Loucy (cell line): ENCODE results near the gene GGT7.

ENCODE experiments used
- H2AFZ ChIP-seq: fragments of 200-600 bp; sonication (generic); 2 replicates; pipeline ENCODE4 v1.6.0; 2016; ENCODE audit warnings: antibody characterized with exemption, mild to moderate bottlenecking, low read length, moderate library complexity
- H3F3A ChIP-seq: fragments of 200-600 bp; 2 replicates; pipeline ENCODE4 v1.6.0; 2016; ENCODE audit warnings: antibody characterized with exemption, low read depth, mild to moderate bottlenecking
- H3K27me3 ChIP-seq: fragments of 200-600 bp; sonication (generic); 2 replicates; pipeline ENCODE4 v1.6.1; 2014; ENCODE audit warnings: low read length, mild to moderate bottlenecking; ENCODE audit not compliant: insufficient read depth, poor library complexity, severe bottlenecking
- H3K36me3 ChIP-seq: fragments of 200-600 bp; sonication (generic); 2 replicates; pipeline ENCODE4 v1.6.1; 2016; ENCODE audit warnings: low read length; ENCODE audit not compliant: insufficient read depth
- H3K4me1 ChIP-seq: fragments of 200-600 bp; sonication (generic); 2 replicates; pipeline ENCODE4 v1.5.1; 2014; ENCODE audit warnings: low read length, mild to moderate bottlenecking; ENCODE audit not compliant: insufficient read depth, poor library complexity, severe bottlenecking
- H3K4me2 ChIP-seq: fragments of 200-600 bp; sonication (generic); 2 replicates; pipeline ENCODE4 v1.6.0; 2014; ENCODE audit warnings: antibody characterized with exemption, low read length, low read depth, mild to moderate bottlenecking; ENCODE audit not compliant: poor library complexity, severe bottlenecking
- H3K4me3 ChIP-seq: fragments of 200-600 bp; sonication (generic); 2 replicates; pipeline ENCODE4 v1.5.1; 2014; ENCODE audit warnings: low read length, mild to moderate bottlenecking, mixed read lengths; ENCODE audit not compliant: poor library complexity, severe bottlenecking
- H3K79me2 ChIP-seq: fragments of 200-600 bp; sonication (generic); 2 replicates; pipeline ENCODE4 v1.6.1; 2014; ENCODE audit warnings: low read length; ENCODE audit not compliant: insufficient read depth
- H3K9ac ChIP-seq: fragments of 200-600 bp; sonication (generic); 2 replicates; pipeline ENCODE4 v1.6.0; 2014; ENCODE audit warnings: mild to moderate bottlenecking, low read depth, low read length, moderate library complexity; ENCODE audit not compliant: poor library complexity, severe bottlenecking
- H3K9me2 ChIP-seq: fragments of 200-600 bp; sonication (generic); replicated peaks from 2 replicates; pipeline ENCODE4 v1.6.1; 2016; ENCODE audit warnings: low read depth, low read length, mixed read lengths
- H3K9me3 ChIP-seq: fragments of 200-600 bp; sonication (generic); 2 replicates; pipeline ENCODE4 v1.6.1; 2014; ENCODE audit warnings: mild to moderate bottlenecking, antibody characterized with exemption, low read length, low read depth; ENCODE audit not compliant: insufficient read depth
- H4K20me1 ChIP-seq: fragments of 200-600 bp; sonication (generic); 2 replicates; pipeline ENCODE4 v1.6.0; 2014; ENCODE audit warnings: antibody characterized with exemption, low read length, mild to moderate bottlenecking; ENCODE audit not compliant: insufficient read depth, poor library complexity, severe bottlenecking
- EZH2phosphoT487 ChIP-seq: fragments of 200-600 bp; IDR thresholded peaks from 2 replicates; pipeline ENCODE4 v1.6.1; 2018; ENCODE audit warnings: antibody characterized with exemption, mild to moderate bottlenecking, moderate library complexity, borderline replicate concordance
- TF ChIP-seq, protein P1 (sequence below): fragments of 200-600 bp; sonication (generic); conservative IDR thresholded peaks from 2 replicates; pipeline ENCODE4 v1.5.1; 2014; ENCODE audit warnings: mild to moderate bottlenecking, antibody characterized with exemption, low read length

The GGT7 gene

DNA sequence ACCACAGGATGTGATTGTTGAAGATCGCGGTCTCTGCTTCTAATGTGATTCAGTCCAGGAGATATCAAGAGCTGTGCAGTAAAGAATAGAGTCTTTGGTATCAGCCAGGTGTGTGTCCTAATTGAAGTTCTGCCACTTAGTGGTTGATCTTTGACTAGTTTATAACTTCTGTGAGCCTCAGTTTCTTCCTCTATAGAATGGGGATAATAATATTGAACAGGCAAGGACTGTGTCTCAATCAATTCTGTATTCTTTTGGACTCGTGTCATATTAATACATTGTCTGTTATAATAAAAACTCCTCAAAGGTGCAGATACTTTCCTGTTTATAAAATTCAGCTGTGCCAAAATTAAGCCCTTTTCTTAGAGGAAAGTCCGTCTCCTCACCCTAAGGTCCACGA, 24.1 kb downstream of the GGT7 start:
- no peaks in the 10 kb centered on the region for H3K36me3 ChIP-seq
- TF ChIP-seq, protein P1, sequence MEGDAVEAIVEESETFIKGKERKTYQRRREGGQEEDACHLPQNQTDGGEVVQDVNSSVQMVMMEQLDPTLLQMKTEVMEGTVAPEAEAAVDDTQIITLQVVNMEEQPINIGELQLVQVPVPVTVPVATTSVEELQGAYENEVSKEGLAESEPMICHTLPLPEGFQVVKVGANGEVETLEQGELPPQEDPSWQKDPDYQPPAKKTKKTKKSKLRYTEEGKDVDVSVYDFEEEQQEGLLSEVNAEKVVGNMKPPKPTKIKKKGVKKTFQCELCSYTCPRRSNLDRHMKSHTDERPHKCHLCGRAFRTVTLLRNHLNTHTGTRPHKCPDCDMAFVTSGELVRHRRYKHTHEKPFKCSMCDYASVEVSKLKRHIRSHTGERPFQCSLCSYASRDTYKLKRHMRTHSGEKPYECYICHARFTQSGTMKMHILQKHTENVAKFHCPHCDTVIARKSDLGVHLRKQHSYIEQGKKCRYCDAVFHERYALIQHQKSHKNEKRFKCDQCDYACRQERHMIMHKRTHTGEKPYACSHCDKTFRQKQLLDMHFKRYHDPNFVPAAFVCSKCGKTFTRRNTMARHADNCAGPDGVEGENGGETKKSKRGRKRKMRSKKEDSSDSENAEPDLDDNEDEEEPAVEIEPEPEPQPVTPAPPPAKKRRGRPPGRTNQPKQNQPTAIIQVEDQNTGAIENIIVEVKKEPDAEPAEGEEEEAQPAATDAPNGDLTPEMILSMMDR: no peak
- TF ChIP-seq EZH2phosphoT487: no peak
- no peak overlapping the region for H2AFZ ChIP-seq
- H3F3A ChIP-seq: no peaks in the 10 kb centered on the region
- H4K20me1 ChIP-seq: no peaks in the 10 kb centered on the region
- H3K79me2 ChIP-seq: no peaks in the 10 kb centered on the region
- no peak overlapping the region for H3K9ac ChIP-seq
- H3K9me2 ChIP-seq: no peaks in the 10 kb centered on the region
- H3K9me3 ChIP-seq: no peaks in the 10 kb centered on the region
- no peaks in the 10 kb centered on the region for H3K27me3 ChIP-seq
- H3K4me3 ChIP-seq: no peak overlapping the region
- H3K4me2 ChIP-seq: no peak overlapping the region
- no peaks in the 10 kb centered on the region for H3K4me1 ChIP-seq

DNA sequence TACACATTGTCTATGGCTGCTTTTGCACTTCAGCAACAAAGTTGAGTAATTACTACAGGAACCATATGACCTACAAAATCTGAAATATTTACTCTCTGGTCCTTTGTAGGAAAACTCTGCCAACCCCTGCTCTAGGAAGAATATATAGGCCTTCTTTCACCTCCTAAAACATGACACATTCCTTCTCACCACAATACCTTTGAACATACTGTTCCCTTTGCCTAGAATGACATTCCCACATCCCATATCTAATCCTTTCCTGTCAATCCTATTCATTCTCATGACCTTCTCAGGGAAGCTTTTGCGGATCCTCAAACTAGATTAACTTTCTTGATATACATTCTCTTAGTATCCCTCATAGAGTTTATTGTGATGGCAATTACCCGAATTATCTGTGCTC, 29.2 kb downstream of the GGT7 start:
- no peaks in the 10 kb centered on the region for H3F3A ChIP-seq

DNA sequence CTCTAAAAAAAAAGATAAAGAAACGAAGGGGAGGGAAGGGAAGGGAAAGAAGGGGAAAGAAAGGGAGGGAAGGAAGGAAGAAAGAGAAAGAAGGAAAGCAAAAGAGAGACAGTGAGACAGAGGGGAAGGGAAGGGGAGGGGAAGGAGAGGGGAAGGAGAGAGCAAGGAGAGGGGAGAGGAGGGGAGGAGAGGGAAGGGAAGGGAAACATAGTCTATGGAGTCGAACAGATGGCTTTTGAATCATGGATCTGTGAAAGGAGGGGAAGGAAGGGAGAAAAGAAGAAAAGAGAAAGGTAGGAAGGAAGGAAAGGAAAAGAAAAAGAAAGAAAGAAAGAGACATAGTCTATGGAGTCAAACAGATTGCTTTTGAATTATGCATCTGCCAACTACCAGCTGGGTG, 30.5 kb downstream of the GGT7 start:
- no peak overlapping the region for H3K4me2 ChIP-seq
- H3K27me3 ChIP-seq: no peaks in the 10 kb centered on the region
- H3F3A ChIP-seq: no peaks in the 10 kb centered on the region
- H3K36me3 ChIP-seq: no peaks in the 10 kb centered on the region
- H3K4me1 ChIP-seq: no peaks in the 10 kb centered on the region
- TF ChIP-seq, protein P1: no peak
- TF ChIP-seq EZH2phosphoT487: no peak
- no peaks in the 10 kb centered on the region for H3K9me3 ChIP-seq
- H3K9me2 ChIP-seq: no peaks in the 10 kb centered on the region
- H3K9ac ChIP-seq: no peak overlapping the region
- no peaks in the 10 kb centered on the region for H4K20me1 ChIP-seq
- H2AFZ ChIP-seq: no peak overlapping the region
- no peaks in the 10 kb centered on the region for H3K79me2 ChIP-seq
- no peak overlapping the region for H3K4me3 ChIP-seq

More for the DNA sequence above, 29.2 kb downstream of the GGT7 start:
- H3K36me3 ChIP-seq: no peaks in the 10 kb centered on the region
- H3K4me2 ChIP-seq: no peak overlapping the region
- no peaks in the 10 kb centered on the region for H3K9me3 ChIP-seq
- no peak overlapping the region for H2AFZ ChIP-seq
- H3K4me1 ChIP-seq: no peaks in the 10 kb centered on the region
- H4K20me1 ChIP-seq: no peaks in the 10 kb centered on the region
- no peak overlapping the region for H3K9ac ChIP-seq
- no peaks in the 10 kb centered on the region for H3K79me2 ChIP-seq
- H3K9me2 ChIP-seq: no peaks in the 10 kb centered on the region
- no peak for TF ChIP-seq EZH2phosphoT487
- TF ChIP-seq, protein P1: no peak
- H3K27me3 ChIP-seq: no peaks in the 10 kb centered on the region
- no peak overlapping the region for H3K4me3 ChIP-seq
